ENCODE measurements around the gene SMIM31.

The SMIM31 gene

GRCh38 chr4:164765833-164766232, 11.9 kb downstream of the SMIM31 start:
- no peaks in the 10 kb centered on the region for H3K36me3 Mint-ChIP-seq (ENCODE audit: low read depth)
- no peaks in the 10 kb centered on the region for H3K9me3 Mint-ChIP-seq
- H3K4me3 Mint-ChIP-seq: no peak overlapping the region
- H3K4me1 Mint-ChIP-seq (ENCODE audit: low read depth): no peaks in the 10 kb centered on the region
- peaks cover 2% of the 10 kb centered on the region for H3K27me3 Mint-ChIP-seq (ENCODE audit: low read depth)
- DNase-seq (ENCODE audit: low spot score): no peak
- H3K27ac Mint-ChIP-seq: no peak overlapping the region

GRCh38 chr4:164768516-164768915, 14.6 kb downstream of the SMIM31 start:
- H3K36me3 Mint-ChIP-seq (ENCODE audit: low read depth): no peaks in the 10 kb centered on the region
- DNase-seq (ENCODE audit: low spot score): no peak
- H3K9me3 Mint-ChIP-seq: no peaks in the 10 kb centered on the region
- no peaks in the 10 kb centered on the region for H3K4me1 Mint-ChIP-seq (ENCODE audit: low read depth)
- H3K27me3 Mint-ChIP-seq (ENCODE audit: low read depth): peaks cover 2% of the 10 kb centered on the region
- no peak overlapping the region for H3K27ac Mint-ChIP-seq
- no peak overlapping the region for H3K4me3 Mint-ChIP-seq

DNA sequence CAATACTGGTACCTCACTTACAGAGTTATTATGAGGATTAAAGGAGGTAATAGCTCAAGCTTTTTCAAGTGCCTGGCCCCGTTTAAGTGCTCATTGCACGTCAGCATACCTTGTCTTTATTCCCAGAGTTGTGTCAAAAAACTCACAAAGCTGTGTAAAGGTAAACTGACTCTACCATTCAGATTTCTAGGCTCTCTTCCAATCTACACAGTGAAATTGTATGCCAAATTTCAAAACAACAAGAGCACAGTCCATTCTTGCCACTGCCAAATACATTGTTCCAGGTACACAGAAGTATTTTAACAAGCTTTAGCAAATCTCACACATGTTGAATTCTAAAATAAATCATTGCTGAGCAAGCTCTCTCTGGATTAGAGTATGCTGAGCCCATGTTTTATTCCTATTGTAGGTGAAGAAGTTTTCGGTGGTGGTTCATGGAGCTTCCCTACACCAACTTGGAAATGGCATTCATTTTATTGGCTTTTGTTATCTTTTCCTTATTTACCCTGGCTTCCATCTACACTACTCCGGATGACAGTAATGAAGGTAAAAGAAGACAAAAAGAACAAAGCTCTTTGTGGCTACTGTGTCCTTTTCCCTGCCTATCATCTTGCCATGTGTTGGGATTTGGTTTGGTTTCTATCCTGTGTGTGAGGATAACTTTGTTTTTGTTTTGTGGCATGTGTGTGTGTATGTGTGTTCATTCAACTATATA, 16.2 kb downstream of the SMIM31 start:
- no peaks in the 10 kb centered on the region for H3K36me3 Mint-ChIP-seq (ENCODE audit: low read depth)
- no peak overlapping the region for H3K4me3 Mint-ChIP-seq
- H3K4me1 Mint-ChIP-seq (ENCODE audit: low read depth): no peaks in the 10 kb centered on the region
- no peak overlapping the region for H3K27ac Mint-ChIP-seq
- DNase-seq (ENCODE audit: low spot score): no peak
- H3K27me3 Mint-ChIP-seq (ENCODE audit: low read depth): peaks cover under 1% of the 10 kb centered on the region
- no peaks in the 10 kb centered on the region for H3K9me3 Mint-ChIP-seq

- Mint-ChIP-seq H3K4me3 (no peak overlapping the region), H3K4me1 (ENCODE audit: low read depth) (no peaks in the 10 kb centered on the region), H3K36me3 (ENCODE audit: low read depth) (no peaks in the 10 kb centered on the region), H3K27me3 (ENCODE audit: low read depth) (no peaks in the 10 kb centered on the region), H3K9me3 (no peaks in the 10 kb centered on the region), H3K27ac (no peak overlapping the region)
- DNase-seq (ENCODE audit: low spot score): no peak
Measured at GRCh38 chr4:164771088-164771487, 17.2 kb downstream of the SMIM31 start.

GRCh38 chr4:164772076-164772475, 18.1 kb downstream of the SMIM31 start:
- H3K4me1 Mint-ChIP-seq (ENCODE audit: low read depth): no peaks in the 10 kb centered on the region
- DNase-seq (ENCODE audit: low spot score): no peak

DNA sequence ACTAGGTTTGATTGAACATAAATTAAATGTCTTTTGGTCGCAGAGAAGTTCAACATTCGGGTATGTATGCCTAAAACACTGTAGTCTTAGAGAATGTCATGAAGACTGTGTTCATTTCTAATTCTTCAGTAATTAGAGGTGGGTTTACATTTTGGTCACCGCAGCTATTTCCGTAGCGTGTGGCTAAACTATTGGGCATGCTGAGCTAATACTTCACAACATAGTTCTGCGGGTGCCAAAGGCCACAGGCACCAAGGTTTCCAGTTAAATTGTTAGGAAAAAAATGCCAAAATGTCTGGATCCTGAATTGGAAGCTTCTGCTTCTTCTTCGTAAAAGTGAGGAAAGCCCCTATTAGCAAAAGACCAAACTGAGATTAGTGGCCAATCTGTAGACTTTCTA, 25.1 kb downstream of the SMIM31 start:
- Mint-ChIP-seq H3K4me3 (no peak overlapping the region), H3K36me3 (ENCODE audit: low read depth) (no peaks in the 10 kb centered on the region), H3K27ac (no peak overlapping the region), H3K27me3 (ENCODE audit: low read depth) (no peaks in the 10 kb centered on the region), H3K4me1 (ENCODE audit: low read depth) (no peaks in the 10 kb centered on the region), H3K9me3 (no peaks in the 10 kb centered on the region)
- DNase-seq (ENCODE audit: low spot score): no peak

More at GRCh38 chr4:164772076-164772475, 18.1 kb downstream of the SMIM31 start:
- no peaks in the 10 kb centered on the region for H3K36me3 Mint-ChIP-seq (ENCODE audit: low read depth)
- H3K4me3 Mint-ChIP-seq: no peak overlapping the region
- H3K27me3 Mint-ChIP-seq (ENCODE audit: low read depth): no peaks in the 10 kb centered on the region
- H3K27ac Mint-ChIP-seq: no peak overlapping the region
- H3K9me3 Mint-ChIP-seq: no peaks in the 10 kb centered on the region

DNA sequence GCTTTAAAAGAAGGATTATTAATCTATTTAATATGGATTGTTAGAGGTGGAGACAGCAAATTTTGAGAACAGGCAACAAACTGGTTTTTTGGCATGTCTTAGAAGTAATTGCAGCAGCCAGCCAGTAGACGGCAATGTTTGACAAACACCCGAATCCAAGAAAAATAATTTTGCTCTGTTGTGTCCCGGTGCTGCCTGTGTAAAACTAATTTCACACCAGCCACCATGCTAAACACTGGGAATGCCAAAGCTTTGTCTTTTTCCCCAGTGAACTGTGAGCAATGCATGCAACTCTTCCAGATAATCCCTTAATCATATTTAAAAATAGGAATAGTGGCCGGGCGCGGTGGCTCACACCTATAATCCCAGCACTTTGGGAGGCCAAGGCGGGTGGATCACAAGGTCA, 25.9 kb downstream of the SMIM31 start:
- no peaks in the 10 kb centered on the region for H3K9me3 Mint-ChIP-seq
- no peak overlapping the region for H3K4me3 Mint-ChIP-seq
- H3K27me3 Mint-ChIP-seq (ENCODE audit: low read depth): no peaks in the 10 kb centered on the region
- no peak for DNase-seq (ENCODE audit: low spot score)
- H3K4me1 Mint-ChIP-seq (ENCODE audit: low read depth): no peaks in the 10 kb centered on the region
- no peaks in the 10 kb centered on the region for H3K36me3 Mint-ChIP-seq (ENCODE audit: low read depth)
- no peak overlapping the region for H3K27ac Mint-ChIP-seq

DNA sequence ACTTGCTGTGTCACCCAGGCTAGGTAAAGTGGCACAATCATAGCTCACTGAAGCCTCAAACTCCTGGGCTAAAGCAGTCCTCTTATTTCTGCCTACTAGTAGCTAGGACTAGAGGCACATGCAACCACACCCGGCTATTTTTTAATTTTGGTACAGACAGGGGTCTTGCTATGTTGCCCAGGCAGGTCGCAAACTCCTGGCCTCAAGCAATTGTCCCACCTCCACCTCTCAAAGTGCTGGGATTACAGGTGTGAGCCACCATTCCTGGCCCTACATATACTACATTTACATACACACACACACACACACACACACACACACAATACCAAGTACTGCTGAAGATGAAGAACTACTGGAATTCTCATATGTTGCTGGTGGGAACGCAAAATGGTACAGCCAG, 26.9 kb downstream of the SMIM31 start:
- no peak for DNase-seq (ENCODE audit: low spot score)
- no peak overlapping the region for H3K27ac Mint-ChIP-seq
- no peak overlapping the region for H3K4me3 Mint-ChIP-seq
- H3K27me3 Mint-ChIP-seq (ENCODE audit: low read depth): no peaks in the 10 kb centered on the region
- H3K9me3 Mint-ChIP-seq: no peaks in the 10 kb centered on the region
- H3K4me1 Mint-ChIP-seq (ENCODE audit: low read depth): no peaks in the 10 kb centered on the region
- H3K36me3 Mint-ChIP-seq (ENCODE audit: low read depth): no peaks in the 10 kb centered on the region

- Mint-ChIP-seq H3K36me3 (ENCODE audit: low read depth) (no peaks in the 10 kb centered on the region), H3K4me1 (ENCODE audit: low read depth) (no peaks in the 10 kb centered on the region), H3K4me3 (no peak overlapping the region), H3K9me3 (no peaks in the 10 kb centered on the region), H3K27me3 (ENCODE audit: low read depth) (no peaks in the 10 kb centered on the region), H3K27ac (no peak overlapping the region)
- DNase-seq (ENCODE audit: low spot score): no peak
Measured at GRCh38 chr4:164783976-164784375, 30.0 kb downstream of the SMIM31 start.

GRCh38 chr4:164789047-164789446, 35.1 kb downstream of the SMIM31 start:
- Mint-ChIP-seq H3K27me3 (ENCODE audit: low read depth) (no peaks in the 10 kb centered on the region), H3K4me3 (no peak overlapping the region), H3K4me1 (ENCODE audit: low read depth) (no peaks in the 10 kb centered on the region), H3K9me3 (no peaks in the 10 kb centered on the region), H3K36me3 (ENCODE audit: low read depth) (no peaks in the 10 kb centered on the region), H3K27ac (no peak overlapping the region)
- DNase-seq (ENCODE audit: low spot score): no peak

- Mint-ChIP-seq H3K27me3 (ENCODE audit: low read depth) (no peaks in the 10 kb centered on the region), H3K27ac (no peak overlapping the region), H3K4me1 (ENCODE audit: low read depth) (no peaks in the 10 kb centered on the region), H3K36me3 (ENCODE audit: low read depth) (no peaks in the 10 kb centered on the region), H3K4me3 (no peak overlapping the region), H3K9me3 (no peaks in the 10 kb centered on the region)
- DNase-seq (ENCODE audit: low spot score): no peak
Measured at GRCh38 chr4:164790249-164790648, 36.3 kb downstream of the SMIM31 start.

DNA sequence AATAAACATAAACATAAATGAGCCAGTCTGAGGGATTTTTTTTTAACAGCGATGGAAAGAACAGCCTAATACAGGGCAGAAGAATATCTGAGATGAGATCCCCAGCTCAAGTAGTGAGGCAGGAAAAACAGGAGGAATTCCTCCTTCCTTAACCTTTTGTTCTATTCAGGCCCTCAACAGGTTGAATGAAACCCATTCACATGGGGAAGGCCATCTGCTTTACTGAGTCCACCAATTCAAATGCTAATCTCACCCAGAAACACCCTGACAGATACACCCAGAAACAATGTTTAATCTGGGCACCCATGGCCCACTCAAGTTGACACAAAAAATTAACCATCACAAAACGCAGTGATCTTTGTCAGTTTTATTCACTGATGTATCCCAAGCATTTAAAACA, 45.5 kb downstream of the SMIM31 start:
- peaks cover 4% of the 10 kb centered on the region for H3K27me3 Mint-ChIP-seq (ENCODE audit: low read depth)
- H3K36me3 Mint-ChIP-seq (ENCODE audit: low read depth): no peaks in the 10 kb centered on the region
- no peaks in the 10 kb centered on the region for H3K9me3 Mint-ChIP-seq
- no peak overlapping the region for H3K4me3 Mint-ChIP-seq
- H3K4me1 Mint-ChIP-seq (ENCODE audit: low read depth): no peaks in the 10 kb centered on the region
- DNase-seq (ENCODE audit: low spot score): no peak
- no peak overlapping the region for H3K27ac Mint-ChIP-seq

- H3K36me3 Mint-ChIP-seq (ENCODE audit: low read depth): no peaks in the 10 kb centered on the region
- no peak for DNase-seq (ENCODE audit: low spot score)
- H3K9me3 Mint-ChIP-seq: no peaks in the 10 kb centered on the region
- no peak overlapping the region for H3K27ac Mint-ChIP-seq
- no peak overlapping the region for H3K4me3 Mint-ChIP-seq
- H3K27me3 Mint-ChIP-seq (ENCODE audit: low read depth): peaks cover 4% of the 10 kb centered on the region
- no peaks in the 10 kb centered on the region for H3K4me1 Mint-ChIP-seq (ENCODE audit: low read depth)
Measured at GRCh38 chr4:164800786-164801185, 46.9 kb downstream of the SMIM31 start.

GRCh38 chr4:164802301-164802901, 48.5 kb downstream of the SMIM31 start:
- Mint-ChIP-seq H3K4me1 (ENCODE audit: low read depth) (no peaks in the 10 kb centered on the region), H3K4me3 (no peak overlapping the region), H3K9me3 (no peaks in the 10 kb centered on the region), H3K27ac (no peak overlapping the region), H3K27me3 (ENCODE audit: low read depth) (peaks cover 4% of the 10 kb centered on the region), H3K36me3 (ENCODE audit: low read depth) (no peaks in the 10 kb centered on the region)
- DNase-seq (ENCODE audit: low spot score): no peak

DNA sequence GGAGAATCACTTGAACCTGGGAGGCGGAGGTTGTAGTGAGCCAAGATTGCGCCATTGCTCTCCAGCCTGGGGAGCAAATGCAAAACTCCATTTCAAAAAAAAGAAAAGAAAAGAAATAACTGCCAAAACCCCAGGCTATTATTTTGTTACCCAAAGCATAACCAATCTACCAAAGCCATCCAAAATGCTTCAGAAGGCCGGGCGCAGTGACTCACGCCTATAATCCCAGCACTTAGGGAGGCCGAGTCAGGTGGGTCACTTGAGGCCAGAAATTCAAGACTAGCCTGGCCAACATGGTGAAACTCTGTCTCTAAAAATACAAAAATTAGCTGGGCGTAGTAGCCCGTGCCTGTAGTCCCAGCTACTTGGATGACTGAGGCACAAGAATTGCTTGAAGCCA, 49.8 kb downstream of the SMIM31 start:
- DNase-seq (ENCODE audit: low spot score): no peak
- Mint-ChIP-seq H3K4me3 (no peak overlapping the region), H3K36me3 (ENCODE audit: low read depth) (no peaks in the 10 kb centered on the region), H3K9me3 (no peaks in the 10 kb centered on the region), H3K27me3 (ENCODE audit: low read depth) (peaks cover 4% of the 10 kb centered on the region), H3K4me1 (ENCODE audit: low read depth) (no peaks in the 10 kb centered on the region), H3K27ac (no peak overlapping the region)
